GM21825 (cell line): ENCODE results near the gene ICAM1.
A peak's percentile ranks its signal among the peaks of the same experiment; 100 is the strongest.
"Not testable (repeated sequence)": the region's sequence is repeated elsewhere in the genome, so short reads cannot be mapped to it uniquely, and the experiment has no call there.

Experiments
- ATAC-seq: cut with Tn5 transposase; IDR thresholded peaks from one replicate; pipeline ENCODE4 v1.9.1; 2021; ENCODE audit warnings: mild to moderate bottlenecking, moderate library complexity; ENCODE audit not compliant: unreplicated experiment

Gene ICAM1

GRCh38 chr19:10241826-10242449 lies 29.0 kb upstream of the ICAM1 start:
- not testable (repeated sequence) for ATAC-seq

DNA sequence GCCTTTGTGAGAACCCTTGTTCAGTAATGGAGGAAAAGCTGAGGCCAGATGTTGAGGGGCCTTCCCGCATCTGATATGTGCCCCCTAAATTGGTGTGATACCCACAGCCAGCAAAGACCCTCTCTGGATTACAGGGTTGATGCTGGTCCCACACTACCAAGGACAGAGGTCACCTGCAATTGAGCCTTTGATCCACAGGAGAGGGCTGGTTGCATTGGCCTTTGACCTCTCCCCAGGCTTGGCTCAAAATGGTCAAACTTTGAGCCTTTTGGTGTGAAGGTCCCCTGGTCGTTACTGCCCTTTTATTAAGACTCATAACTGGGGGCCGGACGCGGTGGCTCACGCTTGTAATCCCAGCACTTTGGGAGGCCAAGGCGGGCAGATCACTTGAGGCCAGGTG lies 27.3 kb upstream of the ICAM1 start:
- ATAC-seq, result no peak

DNA sequence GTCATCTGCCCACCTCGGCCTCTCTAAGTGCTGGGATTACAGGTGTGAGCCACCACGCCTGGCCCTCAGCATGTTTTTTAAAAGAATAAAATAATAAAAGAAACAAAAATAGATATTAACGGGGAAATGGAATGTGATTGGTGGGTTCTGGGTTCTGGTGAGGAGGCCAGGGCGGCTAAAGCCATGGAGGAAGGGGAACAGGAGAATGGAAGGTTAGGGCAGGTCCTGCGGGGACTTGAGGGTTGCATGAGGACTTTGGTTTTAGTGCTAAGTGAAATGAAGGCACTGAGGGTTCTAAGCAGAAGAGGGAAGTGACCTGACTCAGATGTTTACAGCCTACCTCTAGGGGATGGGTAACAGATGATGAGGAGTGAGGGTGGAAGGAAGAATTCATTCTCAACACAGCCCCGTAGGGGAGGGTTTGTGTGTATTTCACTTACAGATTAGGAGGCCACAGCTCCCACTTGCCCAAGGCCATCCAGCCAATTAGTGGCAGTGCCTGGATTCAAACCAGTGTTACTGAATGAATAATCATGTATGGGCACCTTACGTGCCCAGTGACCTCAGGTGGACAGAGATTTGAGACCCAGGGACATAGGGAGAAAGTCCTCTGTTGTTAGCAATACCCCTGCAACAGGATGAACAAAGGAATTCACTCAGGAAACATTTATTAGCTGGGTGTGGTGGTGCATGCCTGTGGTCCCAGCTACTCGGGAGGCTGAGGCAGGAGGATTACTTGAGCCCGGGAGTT lies 25.6 kb upstream of the ICAM1 start:
- ATAC-seq, result no peak

DNA sequence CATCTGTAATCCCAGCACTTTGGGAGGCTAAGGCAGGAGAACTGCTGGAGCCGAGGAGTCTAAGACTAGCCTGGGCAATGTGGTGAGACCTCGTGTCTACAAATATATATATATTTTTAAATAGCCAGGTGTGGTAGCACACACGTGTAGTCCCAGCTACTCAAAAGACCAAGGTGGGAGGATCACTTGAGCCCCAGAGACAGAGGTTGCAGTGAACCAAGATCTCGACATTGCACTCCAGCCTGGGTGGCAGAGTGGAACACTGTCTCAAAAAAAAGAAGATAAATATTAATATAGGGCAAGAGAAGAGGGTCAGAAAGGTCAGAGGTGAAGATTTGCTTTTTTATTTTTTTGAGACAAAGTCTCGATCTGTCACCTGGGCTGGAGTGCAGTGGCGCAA lies 24.4 kb upstream of the ICAM1 start:
- no peak for ATAC-seq

- peak; percentile 76 for ATAC-seq
Measured at GRCh38 chr19:10251792-10252694, 18.9 kb upstream of the ICAM1 start, which contains the start of gene MRPL4. Gene MRPL4 (plus strand): TSS chr19:10252214. CDS start chr19:10252254, 40 bp downstream.

GRCh38 chr19:10252707-10253106 lies 18.2 kb upstream of the ICAM1 start:
- no peak for ATAC-seq

GRCh38 chr19:10254244-10254643 lies 16.7 kb upstream of the ICAM1 start:
- ATAC-seq, result no peak

DNA sequence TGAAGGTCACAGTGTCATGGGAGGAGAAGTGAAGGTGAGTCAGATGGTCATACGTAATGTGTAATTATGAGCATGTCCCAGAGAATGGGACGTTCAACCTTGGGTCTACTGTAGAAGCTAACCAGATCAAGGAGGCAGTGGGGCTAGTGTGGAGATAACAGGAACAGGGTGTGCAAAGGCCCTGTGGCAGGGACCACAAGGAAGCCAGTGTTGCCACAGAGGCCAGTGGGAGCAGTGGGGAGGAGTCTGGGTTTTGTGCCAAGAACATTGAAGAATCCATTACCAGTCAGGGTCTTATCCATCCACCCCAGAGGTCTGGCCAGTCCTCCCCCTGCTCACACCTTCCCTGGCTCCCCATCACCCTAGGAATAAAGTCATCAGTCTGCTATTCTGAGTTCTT lies 15.6 kb upstream of the ICAM1 start:
- no peak for ATAC-seq

- ATAC-seq, result no peak
Measured at GRCh38 chr19:10256551-10256950, 14.4 kb upstream of the ICAM1 start.

GRCh38 chr19:10256970-10257615 lies 13.8 kb upstream of the ICAM1 start:
- no peak for ATAC-seq

DNA sequence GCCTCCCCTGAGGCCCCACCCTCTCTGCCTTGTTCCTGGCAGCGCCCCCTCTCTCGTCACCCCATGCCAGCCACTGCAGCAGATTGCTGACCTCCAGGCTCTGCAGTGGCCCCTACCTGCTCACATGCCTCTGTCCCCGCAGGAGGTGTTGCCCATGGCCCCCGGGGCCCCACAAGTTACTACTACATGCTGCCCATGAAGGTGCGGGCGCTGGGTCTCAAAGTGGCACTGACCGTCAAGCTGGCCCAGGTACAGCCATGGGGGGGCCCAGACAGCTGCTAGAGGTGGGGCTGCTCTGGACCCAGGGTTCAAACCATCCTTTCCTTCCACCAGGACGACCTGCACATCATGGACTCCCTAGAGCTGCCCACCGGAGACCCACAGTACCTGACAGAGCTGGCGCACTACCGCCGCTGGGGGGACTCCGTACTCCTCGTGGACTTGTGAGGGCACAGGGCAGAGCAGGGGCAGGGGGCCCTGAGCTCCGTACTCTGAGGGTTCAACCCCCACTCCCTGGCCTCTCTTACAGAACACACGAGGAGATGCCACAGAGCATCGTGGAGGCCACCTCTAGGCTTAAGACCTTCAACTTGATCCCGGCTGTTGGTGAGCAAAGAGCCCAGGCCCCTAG lies 12.7 kb upstream of the ICAM1 start:
- no peak for ATAC-seq

GRCh38 chr19:10259162-10259905 lies 11.6 kb upstream of the ICAM1 start:
- ATAC-seq, result no peak

DNA sequence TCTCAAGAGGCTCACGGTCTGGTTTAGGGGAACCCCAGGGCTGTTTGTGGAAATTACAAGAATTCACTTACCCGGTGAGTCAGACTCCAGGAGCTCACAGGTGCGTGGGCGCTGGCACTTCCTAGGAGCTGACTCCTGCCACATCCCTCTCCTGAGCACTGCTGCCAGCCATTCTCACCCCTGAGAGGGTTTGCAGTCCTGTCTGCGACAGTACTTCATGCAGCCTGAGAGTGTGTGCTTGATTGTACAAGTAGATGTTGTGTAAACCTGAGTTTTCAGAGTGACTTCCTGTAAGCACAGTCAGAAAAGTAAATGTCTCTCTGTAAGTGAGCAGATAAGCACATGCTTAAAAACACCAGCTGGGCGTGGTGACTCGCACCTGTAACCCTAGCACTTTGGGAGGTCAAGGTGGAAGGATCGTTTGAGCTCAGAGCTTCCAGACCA lies 10.8 kb upstream of the ICAM1 start:
- ATAC-seq, result no peak

GRCh38 chr19:10262771-10263170 lies 8.1 kb upstream of the ICAM1 start:
- ATAC-seq, result no peak

GRCh38 chr19:10266706-10267105 lies 4.2 kb upstream of the ICAM1 start:
- no peak for ATAC-seq

DNA sequence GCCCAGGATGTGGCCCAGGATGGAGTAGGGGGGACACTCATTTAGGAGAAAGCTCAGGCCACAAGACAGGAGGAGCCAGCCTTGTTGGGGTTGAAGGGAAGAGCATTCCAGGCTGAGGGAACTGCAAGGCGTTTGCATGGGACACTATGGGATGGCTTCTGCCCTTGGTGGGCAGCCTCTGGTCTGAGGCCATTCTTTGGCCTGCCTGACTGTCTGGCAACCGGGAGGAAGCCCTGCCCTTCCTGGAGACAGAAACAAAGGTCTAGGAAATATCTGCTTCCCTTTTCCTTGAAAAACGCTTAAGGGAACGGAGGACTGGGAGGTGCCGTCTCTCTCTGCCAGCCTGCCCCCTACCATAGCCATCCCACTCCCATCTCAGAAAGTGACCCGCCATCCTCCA lies 2.8 kb upstream of the ICAM1 start:
- ATAC-seq, result no peak

DNA sequence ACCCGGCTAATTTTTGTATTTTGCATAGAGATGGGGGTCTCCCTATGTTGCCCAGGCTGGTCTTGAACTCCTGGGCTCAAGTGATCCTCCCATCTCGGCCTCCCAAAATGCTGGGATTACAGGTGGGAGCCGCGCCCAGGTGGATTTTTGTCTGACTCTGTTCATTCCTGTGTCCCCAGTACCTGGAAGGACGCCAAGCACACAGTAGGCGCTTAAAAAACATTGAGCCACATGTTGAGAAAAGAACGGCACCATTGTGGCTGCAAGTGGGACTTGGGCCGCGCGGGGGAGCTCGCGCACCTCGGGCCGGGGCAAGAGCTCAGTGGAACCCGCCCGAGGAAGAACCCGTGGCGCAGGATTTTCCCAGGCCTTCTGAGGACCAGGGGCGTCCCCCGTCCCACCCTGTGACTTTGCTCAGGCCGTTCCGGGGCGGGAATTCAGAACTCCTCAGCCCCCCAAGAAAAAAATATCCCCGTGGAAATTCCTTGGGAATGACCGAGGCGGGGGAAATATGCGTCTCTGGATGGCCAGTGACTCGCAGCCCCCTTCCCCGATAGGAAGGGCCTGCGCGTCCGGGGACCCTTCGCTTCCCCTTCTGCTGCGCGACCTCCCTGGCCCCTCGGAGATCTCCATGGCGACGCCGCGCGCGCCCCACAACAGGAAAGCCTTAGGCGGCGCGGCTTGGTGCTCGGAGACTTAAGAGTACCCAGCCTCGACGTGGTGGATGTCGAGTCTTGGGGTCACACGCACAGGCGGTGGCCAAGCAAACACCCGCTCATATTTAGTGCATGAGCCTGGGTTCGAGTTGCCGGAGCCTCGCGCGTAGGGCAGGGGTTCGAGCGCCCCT lies 1.4 kb upstream of the ICAM1 start:
- peak; percentile 41 for ATAC-seq

- ATAC-seq, result peak; percentile 38
Measured at GRCh38 chr19:10270180-10270615, 722 bp upstream of the ICAM1 start.
